Naive B cell (primary cell): ENCODE data around the gene FCER2. TPM values are rescaled to one million over a fixed set of nuclear protein-coding genes. Genes with fewer than 3 reads are reported as not detected.
A peak's percentile ranks its signal among the peaks of the same experiment; 100 is the strongest.

ENCODE experiments used
- ATAC-seq, 2 donors: fragments of 150-1000 bp; cut with Tn5 transposase; 2 replicates each; pipeline ENCODE4 v1.10.0; 2021; ENCODE audit warnings: low read depth in 2 of 2, mild to moderate bottlenecking in 2 of 2, moderate library complexity in 2 of 2
- DNase-seq: peaks from one replicate; pipeline ENCODE4 v3.0.0; 2022
- H3K27ac Mint-ChIP-seq, 6 donors: one replicate each; pipeline ENCODE4 v1.8.0; 2020 to 2022; ENCODE audit warnings: mild to moderate bottlenecking in 6 of 6, mixed read lengths in 6 of 6, moderate library complexity in 5 of 6, inconsistent platforms in 2 of 6
- H3K27me3 Mint-ChIP-seq, 3 donors: one replicate each; pipeline ENCODE4 v1.8.0; 2021 to 2022; ENCODE audit warnings: mixed read lengths in 3 of 3, mild to moderate bottlenecking in 1 of 3
- H3K36me3 Mint-ChIP-seq, 2 donors: one replicate each; pipeline ENCODE4 v1.8.0; 2020 to 2022; ENCODE audit warnings: mixed read lengths in 2 of 2, inconsistent platforms in 1 of 2, mild to moderate bottlenecking in 1 of 2
- H3K4me1 Mint-ChIP-seq, 3 donors: one replicate each; pipeline ENCODE4 v1.8.0; 2020 to 2022; ENCODE audit warnings: mixed read lengths in 3 of 3, inconsistent platforms in 1 of 3, mild to moderate bottlenecking in 1 of 3, moderate library complexity in 1 of 3
- H3K4me3 Mint-ChIP-seq, 8 donors: one replicate each; pipeline ENCODE4 v1.8.0; 2020 to 2022; ENCODE audit warnings: mild to moderate bottlenecking in 8 of 8, mixed read lengths in 8 of 8, moderate library complexity in 8 of 8, inconsistent platforms in 2 of 8
- H3K9me3 Mint-ChIP-seq, 7 donors: one replicate each; pipeline ENCODE4 v1.8.0; 2020 to 2022; ENCODE audit warnings: mixed read lengths in 7 of 7, mild to moderate bottlenecking in 5 of 7, inconsistent platforms in 2 of 7, moderate library complexity in 1 of 7
- polyA plus RNA-seq, 6 donors: library from polyadenylated mRNA; unstranded; fragments of 300-500 nt; fragmentation: Illumina TruSeq; gene quantifications; one replicate each; pipeline ENCODE4 v1.2.3, GENCODE V29; 2021; ENCODE audit warnings: low read depth in 6 of 6

FCER2 gene
- polyA plus RNA-seq, 6 donors from 2014 or later: 613 to 938 (median 691) TPM

DNA sequence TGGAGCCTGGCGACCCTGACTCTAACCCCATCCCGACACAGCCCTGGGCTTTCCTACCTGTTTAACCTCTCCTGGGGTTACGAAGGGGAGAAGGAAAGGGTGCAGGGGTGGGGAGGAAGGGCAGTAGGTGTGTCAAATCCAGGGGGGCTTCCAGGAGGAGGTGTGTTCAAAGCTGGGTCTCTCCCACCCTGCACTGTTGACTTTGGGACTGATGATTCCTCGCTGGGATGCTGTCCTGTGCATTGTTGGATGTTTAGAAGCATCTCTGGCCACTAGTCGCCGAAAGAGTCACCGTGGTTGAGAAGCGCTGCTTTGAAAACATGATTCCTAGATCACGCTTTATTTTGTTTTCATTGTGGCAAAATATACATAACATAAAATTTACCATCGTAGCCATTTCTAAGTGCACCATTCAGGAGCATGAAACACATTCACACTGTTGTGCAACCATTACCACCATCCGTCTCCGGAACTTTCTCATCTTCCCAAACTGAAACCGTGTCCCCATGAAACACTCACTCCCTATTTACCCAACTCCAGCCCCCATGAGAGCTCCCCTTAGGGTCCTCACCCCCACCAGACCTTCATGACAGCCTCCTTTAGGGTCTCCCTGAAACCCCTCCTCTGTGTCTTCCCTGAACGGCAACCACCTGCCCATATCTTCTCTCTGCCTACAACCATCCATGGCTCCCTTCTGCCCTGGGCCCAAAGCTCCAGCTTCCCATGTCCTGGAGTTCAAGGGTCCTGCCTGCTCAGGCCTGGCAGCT, 4.4 kb upstream of the FCER2 start:
- ATAC-seq (no peak), DNase-seq (no peak)
- Mint-ChIP-seq H3K4me1 (peaks cover 0 to 94% (median 78%) of the 10 kb centered on the region in 3 donors), H3K4me3 (peak overlapping the region; percentile 41 to 92 (median 88)), H3K27ac (peak overlapping the region; percentile 99 to 100 (median 100)), H3K36me3 (no peaks in the 10 kb centered on the region), H3K9me3 (peaks cover 0 to 1% (median 0%) of the 10 kb centered on the region in 7 donors), H3K27me3 (no peaks in the 10 kb centered on the region)

DNA sequence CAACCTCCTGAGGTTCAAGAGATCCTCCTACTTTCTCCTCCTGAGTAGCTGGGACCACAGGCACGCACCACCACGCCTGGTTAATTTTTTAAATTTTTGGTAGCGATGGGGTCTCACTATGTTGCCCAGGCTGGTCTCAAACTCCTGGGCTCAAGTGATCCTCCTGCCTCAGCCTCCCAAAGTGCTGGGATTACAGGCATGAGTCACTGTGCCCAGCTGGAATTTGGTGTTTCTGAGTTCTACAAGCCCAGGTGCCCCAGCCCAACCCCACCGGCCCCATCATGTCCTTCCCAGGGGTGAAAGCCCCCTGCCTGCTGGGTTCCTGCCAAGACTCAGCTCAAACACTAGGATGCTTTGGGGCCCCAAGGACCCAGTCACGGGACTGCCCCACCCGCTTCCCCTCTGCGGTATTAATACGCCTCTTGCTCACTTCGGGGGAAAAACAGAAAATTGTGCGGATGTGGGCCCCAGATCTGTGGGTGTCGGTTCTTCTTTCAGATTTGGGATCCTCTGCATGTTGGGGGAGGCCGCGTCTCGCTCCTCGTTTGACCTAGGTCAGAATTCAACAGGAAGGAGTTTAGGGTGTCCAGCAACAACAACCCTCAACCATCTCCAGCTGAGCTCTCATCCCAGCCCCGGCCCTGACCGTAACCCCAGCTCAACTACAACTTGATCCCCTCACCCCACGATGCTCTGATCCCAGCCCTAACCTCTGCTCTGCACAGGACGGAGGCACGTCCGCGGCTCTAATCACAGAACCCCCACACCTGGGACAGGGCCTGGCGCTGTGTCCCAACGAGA, 3.7 kb upstream of the FCER2 start:
- Mint-ChIP-seq H3K4me1 (peaks cover 0 to 94% (median 80%) of the 10 kb centered on the region in 3 donors), H3K9me3 (peaks cover 0 to 1% (median 0%) of the 10 kb centered on the region in 7 donors), H3K27me3 (no peaks in the 10 kb centered on the region), H3K36me3 (no peaks in the 10 kb centered on the region), H3K4me3 (peak overlapping the region; percentile 59 to 92 (median 88)), H3K27ac (peak overlapping the region; percentile 99 to 100 (median 100))
- ATAC-seq (peak; percentile 73 to 74), DNase-seq (peak; percentile 95)

DNA sequence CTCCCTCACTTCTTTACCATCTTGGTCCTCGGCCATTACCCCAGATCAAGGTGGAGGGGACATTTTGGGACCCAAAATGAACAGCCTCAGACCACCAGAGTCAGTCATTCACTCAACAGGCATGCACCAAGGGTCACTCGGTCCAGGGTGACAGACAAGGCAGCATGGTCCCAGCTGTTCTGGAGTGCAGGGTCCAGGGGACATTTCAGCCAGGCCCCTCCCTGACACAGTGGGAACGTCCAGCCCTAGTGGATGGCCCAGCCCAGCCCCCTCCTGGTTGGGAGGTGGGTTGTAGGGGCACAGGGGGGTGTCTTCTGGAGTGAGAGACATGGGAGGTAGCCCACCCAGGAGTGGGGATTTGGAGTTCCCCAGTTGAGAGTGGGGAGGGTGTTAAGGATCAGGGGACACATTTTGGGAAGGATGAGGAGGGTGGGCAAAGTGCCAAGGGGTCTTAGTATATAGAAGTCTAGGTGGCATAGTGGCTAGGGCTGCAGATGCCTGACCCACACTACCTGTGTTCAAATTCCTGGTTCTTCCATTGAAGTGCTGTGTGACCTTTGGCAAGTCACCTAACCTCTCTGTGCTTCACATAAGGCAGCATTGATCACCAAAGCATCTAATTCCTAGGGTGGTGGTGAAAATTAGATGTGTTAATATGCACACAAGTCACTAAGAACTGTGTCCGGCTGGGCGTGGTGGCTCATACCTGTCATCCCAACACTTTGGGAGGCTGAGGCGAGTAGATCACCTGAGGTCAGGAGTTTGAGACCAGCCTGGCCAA, 2.5 kb upstream of the FCER2 start:
- Mint-ChIP-seq H3K27ac (peak overlapping the region; percentile 99 to 100 (median 100)), H3K36me3 (peaks cover 7 to 8% of the 10 kb centered on the region in 2 donors), H3K9me3 (peaks cover 0 to 1% (median 0%) of the 10 kb centered on the region in 7 donors), H3K27me3 (no peaks in the 10 kb centered on the region), H3K4me1 (peaks cover 0 to 93% (median 77%) of the 10 kb centered on the region in 3 donors), H3K4me3 (peak overlapping the region; percentile 74 to 97 (median 92))
- ATAC-seq (no peak), DNase-seq (no peak)

DNA sequence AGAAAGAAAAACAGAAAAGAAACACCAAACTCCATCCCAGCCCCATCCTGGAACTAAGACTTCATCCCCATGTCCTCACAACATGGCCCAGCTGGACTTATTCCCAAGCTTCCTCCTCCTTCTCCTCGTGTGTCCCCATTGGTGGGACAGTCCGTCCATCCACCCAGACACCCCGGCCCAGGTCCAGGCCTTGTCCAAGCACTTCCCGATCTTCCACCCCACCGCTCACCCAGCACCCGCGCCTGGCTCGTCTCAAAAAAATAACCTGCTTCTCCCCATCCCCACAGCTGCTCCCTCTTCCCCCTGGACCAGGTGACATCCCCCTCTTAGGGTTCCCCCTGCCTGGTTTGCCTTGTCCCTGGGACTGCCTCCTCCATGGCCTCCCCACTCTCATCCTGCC, 1.4 kb upstream of the FCER2 start:
- ATAC-seq (no peak), DNase-seq (no peak)
- Mint-ChIP-seq H3K4me3 (peak overlapping the region; percentile 74 to 97 (median 89)), H3K9me3 (peaks cover 0 to 1% (median 0%) of the 10 kb centered on the region in 7 donors), H3K36me3 (peaks cover 7 to 15% of the 10 kb centered on the region in 2 donors), H3K27ac (peak overlapping the region; percentile 99 to 100 (median 99)), H3K4me1 (peaks cover 0 to 93% (median 79%) of the 10 kb centered on the region in 3 donors), H3K27me3 (no peaks in the 10 kb centered on the region)

DNA sequence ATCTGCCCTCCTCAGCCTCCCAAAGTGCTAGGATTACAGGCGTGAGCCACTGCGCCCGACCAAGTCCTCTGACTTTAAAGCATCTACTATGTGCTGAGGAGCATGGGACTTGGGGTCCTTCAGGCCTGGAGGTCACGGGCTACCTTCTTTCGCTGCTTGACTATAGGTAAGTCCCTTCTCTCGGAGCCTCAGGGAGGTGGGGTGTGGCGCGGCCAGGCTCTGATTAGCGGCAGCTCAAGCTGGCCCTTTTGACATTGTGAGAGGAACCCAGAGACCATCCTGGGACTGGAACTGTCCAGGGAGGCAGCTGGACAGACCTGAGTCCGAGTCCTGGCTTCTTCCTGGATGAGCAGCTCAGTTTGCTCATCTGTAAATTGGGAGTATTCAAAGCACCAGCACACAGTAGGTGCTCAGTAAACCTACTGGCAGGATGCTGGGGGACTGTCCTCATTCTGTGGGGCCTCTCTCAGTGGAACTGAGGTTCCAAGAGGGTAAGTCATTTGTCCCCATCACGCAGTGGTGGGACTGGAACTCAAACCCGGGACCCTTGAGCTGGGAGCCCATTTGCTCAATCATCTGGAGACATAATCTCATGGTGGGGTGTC, 780 bp downstream of the FCER2 start:
- ATAC-seq (no peak), DNase-seq (no peak)
- Mint-ChIP-seq H3K27me3 (no peaks in the 10 kb centered on the region), H3K4me1 (peaks cover 0 to 98% (median 85%) of the 10 kb centered on the region in 3 donors), H3K27ac (peak overlapping the region; percentile 99 to 100 (median 99)), H3K9me3 (peaks cover 0 to 1% (median 0%) of the 10 kb centered on the region in 7 donors), H3K36me3 (peaks cover 11 to 22% of the 10 kb centered on the region in 2 donors), H3K4me3 (peak overlapping the region in 7 of 8 donors; percentile 81 to 98 (median 94))

DNA sequence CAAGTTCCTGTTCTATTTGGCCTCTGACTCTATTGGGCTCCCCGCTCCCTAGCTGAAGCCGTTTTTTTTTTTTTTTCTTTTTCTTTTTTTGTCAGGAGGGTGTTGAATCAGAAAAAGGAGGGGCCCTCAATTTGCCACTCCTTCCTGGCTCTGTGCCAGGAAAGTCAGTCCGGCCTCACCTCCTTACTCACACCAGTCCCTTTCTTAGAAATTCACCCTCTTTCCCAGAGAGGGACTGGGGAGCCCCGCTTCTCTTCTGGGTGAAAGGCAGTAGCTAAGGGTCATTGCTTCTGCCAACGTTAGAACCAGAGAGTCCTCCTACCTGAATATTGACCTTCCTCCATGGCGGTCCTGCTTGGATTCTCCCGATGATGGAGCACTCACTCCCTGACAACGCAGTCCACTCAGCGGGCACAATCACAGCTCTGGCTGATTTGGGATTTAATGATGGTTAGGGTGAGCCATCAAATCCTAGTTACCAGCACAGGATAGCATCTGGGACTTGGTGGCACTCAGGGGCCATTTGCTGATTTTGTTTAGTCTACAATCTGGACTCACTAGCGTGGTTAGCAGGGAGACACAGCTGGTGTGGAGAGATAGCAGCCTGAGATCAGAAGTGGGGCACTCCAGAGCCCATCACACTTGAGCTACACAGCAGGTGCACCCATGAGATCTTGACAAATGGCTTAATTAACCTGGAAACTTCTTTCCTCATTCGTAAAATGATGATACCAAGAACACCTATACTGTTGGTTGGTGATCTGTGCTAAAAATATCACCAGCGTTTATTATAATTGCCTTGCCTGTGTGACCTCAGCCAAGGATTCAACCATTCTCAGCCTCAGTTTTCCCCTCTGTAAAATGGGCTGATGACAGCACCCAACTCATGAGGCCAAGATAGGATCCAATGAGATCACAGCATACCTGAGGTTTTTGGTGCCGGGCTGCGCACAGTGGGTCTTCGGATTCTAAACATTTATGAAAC, 2.2 kb downstream of the FCER2 start:
- H3K4me1 Mint-ChIP-seq: peaks cover 0 to 91% (median 80%) of the 10 kb centered on the region in 3 donors
- H3K9me3 Mint-ChIP-seq: peaks cover 0 to 1% (median 0%) of the 10 kb centered on the region in 7 donors
- ATAC-seq: peak; percentile 8 to 13
- peak overlapping the region in 7 of 8 donors; percentile 81 to 98 (median 94) for H3K4me3 Mint-ChIP-seq
- peaks cover 11 to 22% of the 10 kb centered on the region in 2 donors for H3K36me3 Mint-ChIP-seq
- no peaks in the 10 kb centered on the region for H3K27me3 Mint-ChIP-seq
- peak overlapping the region; percentile 97 to 100 (median 99) for H3K27ac Mint-ChIP-seq
- DNase-seq: no peak

DNA sequence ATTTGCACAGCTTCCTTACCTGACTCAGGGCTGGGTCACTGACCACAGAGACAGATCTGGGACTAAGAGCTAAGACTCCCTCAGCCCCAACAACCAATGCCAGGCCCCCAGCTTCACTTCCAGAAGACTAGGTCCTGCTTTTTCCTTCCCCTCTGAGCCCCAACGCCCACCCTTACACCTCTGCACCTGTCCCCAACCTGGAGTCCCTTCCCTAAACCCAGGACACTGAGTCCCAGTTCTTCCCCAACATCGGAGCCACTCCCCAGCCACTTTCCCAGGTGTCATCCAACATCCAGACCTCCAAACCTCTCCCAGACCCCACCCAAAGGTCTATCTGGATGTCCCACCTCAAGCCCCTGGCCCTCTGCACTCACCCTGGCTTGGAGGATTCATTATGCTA, 2.9 kb downstream of the FCER2 start:
- H3K4me1 Mint-ChIP-seq: peaks cover 0 to 91% (median 79%) of the 10 kb centered on the region in 3 donors
- peak overlapping the region in 7 of 8 donors; percentile 81 to 98 (median 94) for H3K4me3 Mint-ChIP-seq
- peaks cover 0 to 1% (median 0%) of the 10 kb centered on the region in 7 donors for H3K9me3 Mint-ChIP-seq
- ATAC-seq: no peak
- H3K27ac Mint-ChIP-seq: peak overlapping the region; percentile 93 to 100 (median 98)
- no peaks in the 10 kb centered on the region for H3K27me3 Mint-ChIP-seq
- no peak for DNase-seq
- H3K36me3 Mint-ChIP-seq: peaks cover 11 to 22% of the 10 kb centered on the region in 2 donors

DNA sequence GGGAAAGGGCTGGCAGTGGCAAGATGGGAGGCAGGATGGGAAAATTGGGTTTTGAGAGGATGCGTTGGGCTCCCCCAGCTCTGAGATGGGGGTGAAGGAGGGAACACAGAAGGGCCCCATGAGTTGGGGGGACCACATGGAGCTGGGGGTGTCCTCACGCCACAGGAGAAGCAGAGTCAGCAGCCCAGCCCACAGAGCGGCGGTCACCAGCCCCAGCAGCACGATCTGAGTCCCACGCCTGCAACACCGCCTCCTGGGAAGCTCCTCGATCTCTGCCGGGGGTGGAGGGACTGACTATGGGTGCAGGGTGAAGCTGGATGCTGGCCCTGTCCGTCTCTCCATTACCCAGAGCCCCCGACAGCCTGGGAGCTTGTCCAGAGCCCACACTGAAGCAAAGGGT, 3.3 kb downstream of the FCER2 start:
- Mint-ChIP-seq H3K9me3 (peaks cover 0 to 1% (median 0%) of the 10 kb centered on the region in 7 donors), H3K4me3 (peak overlapping the region in 7 of 8 donors; percentile 81 to 98 (median 94)), H3K27me3 (no peaks in the 10 kb centered on the region), H3K36me3 (peaks cover 11 to 22% of the 10 kb centered on the region in 2 donors), H3K4me1 (peaks cover 0 to 88% (median 77%) of the 10 kb centered on the region in 3 donors), H3K27ac (peak overlapping the region in 5 of 6 donors; percentile 93 to 100 (median 99))
- no peak for ATAC-seq
- no peak for DNase-seq

DNA sequence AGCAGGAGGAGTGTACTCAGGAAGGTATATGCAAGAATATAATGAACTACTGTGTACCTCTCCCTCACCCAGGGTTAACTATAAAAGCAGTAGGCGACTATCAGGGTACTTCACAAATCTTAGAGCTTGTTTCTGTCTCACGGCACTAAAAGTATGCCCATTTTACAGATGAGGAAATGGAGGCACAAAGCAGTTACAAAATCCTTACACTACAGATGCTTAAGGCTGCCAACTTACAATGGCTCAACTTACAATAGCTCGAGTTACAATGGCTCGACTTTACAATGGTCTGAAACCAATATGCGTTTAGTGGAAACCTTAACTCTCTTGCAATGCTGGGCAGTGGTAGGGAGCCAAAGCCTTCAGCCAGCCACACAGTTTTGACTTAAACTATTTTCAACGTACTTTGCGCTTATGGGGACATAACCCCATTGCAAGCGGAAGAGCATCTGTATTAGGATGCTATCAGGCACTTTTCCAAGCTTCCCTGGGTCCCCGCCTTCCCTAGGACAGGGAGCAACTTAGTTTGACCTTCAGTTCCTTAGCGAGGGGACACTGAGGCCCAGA, 4.1 kb downstream of the FCER2 start:
- Mint-ChIP-seq H3K27me3 (no peaks in the 10 kb centered on the region), H3K4me3 (peak overlapping the region in 7 of 8 donors; percentile 81 to 98 (median 94)), H3K27ac (peak overlapping the region; percentile 21 to 99 (median 80)), H3K4me1 (peaks cover 0 to 80% (median 70%) of the 10 kb centered on the region in 3 donors), H3K9me3 (peaks cover 0 to 1% (median 0%) of the 10 kb centered on the region in 7 donors), H3K36me3 (peaks cover 11 to 22% of the 10 kb centered on the region in 2 donors)
- ATAC-seq (no peak), DNase-seq (no peak)

DNA sequence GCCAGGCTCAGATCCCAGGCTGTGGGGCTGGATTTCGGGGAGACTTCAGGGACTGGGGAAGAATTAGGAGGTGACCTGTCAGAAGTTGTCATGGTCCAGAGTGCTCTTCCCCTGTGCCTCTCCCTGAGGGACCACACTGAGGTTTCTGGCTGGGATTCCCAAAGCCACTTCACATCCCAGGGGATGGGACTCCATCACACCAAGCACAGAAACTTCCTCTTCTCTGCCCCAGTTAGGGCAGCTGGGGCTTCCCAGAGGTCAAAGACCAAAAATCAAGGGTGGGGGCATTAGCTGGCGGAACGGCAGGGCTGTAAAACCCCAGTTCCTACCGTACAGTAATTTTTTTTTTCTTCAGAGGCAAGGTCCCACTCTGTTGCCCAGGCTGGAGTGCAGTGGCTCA, 7.4 kb downstream of the FCER2 start:
- Mint-ChIP-seq H3K27ac (peak overlapping the region; percentile 82 to 95 (median 94)), H3K27me3 (no peaks in the 10 kb centered on the region), H3K4me3 (peak overlapping the region in 5 of 8 donors; percentile 61 to 88 (median 72)), H3K9me3 (no peaks in the 10 kb centered on the region), H3K4me1 (peaks cover 6 to 54% (median 47%) of the 10 kb centered on the region in 3 donors), H3K36me3 (peaks cover 8 to 15% of the 10 kb centered on the region in 2 donors)
- no peak for DNase-seq
- ATAC-seq: peak; percentile 80 to 83

DNA sequence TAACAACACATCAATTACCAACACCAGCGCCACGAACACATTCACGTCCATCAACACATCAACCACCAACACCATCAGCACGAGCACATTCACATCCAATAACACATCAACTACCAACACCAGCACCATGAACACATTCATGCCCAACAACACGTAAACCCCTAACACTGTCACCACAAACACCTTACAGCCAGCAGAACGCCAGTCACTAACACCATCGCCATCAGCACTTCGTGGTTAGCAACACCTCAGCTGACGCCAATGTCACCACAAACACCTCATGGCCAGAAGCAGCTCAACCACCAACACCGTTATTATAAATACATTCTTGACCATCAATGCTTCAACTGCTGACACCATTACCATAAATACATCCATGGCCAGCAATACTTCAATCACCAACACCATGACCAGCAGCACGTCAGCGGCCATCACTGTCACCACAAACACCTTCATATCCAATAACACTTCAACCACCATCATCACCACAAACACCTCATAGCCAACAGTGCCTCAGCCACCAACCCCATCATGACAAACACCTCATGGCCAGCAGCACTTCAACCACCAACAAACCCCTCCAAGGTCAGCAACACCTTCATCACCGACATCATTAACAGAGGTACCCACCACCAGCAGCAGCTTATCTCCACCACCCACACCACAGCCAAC, 9.4 kb downstream of the FCER2 start:
- DNase-seq (no peak), ATAC-seq (peak in 1 of 2 donors; percentile 4)
- Mint-ChIP-seq H3K27me3 (no peaks in the 10 kb centered on the region), H3K9me3 (no peaks in the 10 kb centered on the region), H3K4me1 (peaks cover 22 to 35% (median 27%) of the 10 kb centered on the region in 3 donors), H3K36me3 (peaks cover 7 to 8% of the 10 kb centered on the region in 2 donors), H3K4me3 (no peak overlapping the region), H3K27ac (no peak overlapping the region)
